CD4-positive, alpha-beta T cell treated with Interleukin-4 for 4 hours (primary cell): ENCODE data around the gene MSI2.

ENCODE experiments used
- DNase-seq: peaks from one replicate; pipeline ENCODE4 v3.0.0-alpha.2; 2020

Gene MSI2

GRCh38 chr17:57420734-57421717 is 164.7 kb downstream of the MSI2 start:
- DNase-seq, result no peak

- no peak for DNase-seq
Measured at GRCh38 chr17:57422574-57423164, 166.3 kb downstream of the MSI2 start.

GRCh38 chr17:57423541-57423940 is 167.2 kb downstream of the MSI2 start:
- no peak for DNase-seq

GRCh38 chr17:57424273-57424672 is 167.9 kb downstream of the MSI2 start:
- no peak for DNase-seq

GRCh38 chr17:57424777-57425188 is 168.5 kb downstream of the MSI2 start:
- no peak for DNase-seq

GRCh38 chr17:57425431-57425830 is 169.1 kb downstream of the MSI2 start:
- no peak for DNase-seq

GRCh38 chr17:57425903-57426880 is 169.9 kb downstream of the MSI2 start:
- DNase-seq, result no peak

- no peak for DNase-seq
Measured at GRCh38 chr17:57429966-57430365, 173.6 kb downstream of the MSI2 start.

GRCh38 chr17:57431415-57431814 is 175.1 kb downstream of the MSI2 start:
- DNase-seq, result no peak

- DNase-seq, result no peak
Measured at GRCh38 chr17:57432507-57433277, 176.4 kb downstream of the MSI2 start.

- DNase-seq, result no peak
Measured at GRCh38 chr17:57433452-57433851, 177.1 kb downstream of the MSI2 start.

- DNase-seq, result no peak
Measured at GRCh38 chr17:57434361-57434760, 178.0 kb downstream of the MSI2 start.

GRCh38 chr17:57436565-57436964 is 180.2 kb downstream of the MSI2 start:
- DNase-seq, result no peak

GRCh38 chr17:57438066-57438731 is 181.9 kb downstream of the MSI2 start:
- DNase-seq, result no peak

GRCh38 chr17:57439651-57440050 is 183.3 kb downstream of the MSI2 start:
- DNase-seq, result no peak

- peak; percentile 72 for DNase-seq
Measured at GRCh38 chr17:57440522-57441269, 184.4 kb downstream of the MSI2 start.

GRCh38 chr17:57441270-57441600 is 184.9 kb downstream of the MSI2 start:
- DNase-seq, result no peak

GRCh38 chr17:57442401-57442823 is 186.1 kb downstream of the MSI2 start:
- no peak for DNase-seq

GRCh38 chr17:57442914-57443571 is 186.7 kb downstream of the MSI2 start:
- DNase-seq, result peak; percentile 56

GRCh38 chr17:57443781-57444180 is 187.5 kb downstream of the MSI2 start:
- DNase-seq, result no peak
